Raji (cell line): ENCODE results near the gene KREMEN2.

ENCODE experiments used
- POLR2A ChIP-seq: IDR thresholded peaks from 2 replicates; pipeline ENCODE4 v1.6.1; 2011; ENCODE audit warnings: low read depth, low read length, control low read depth; ENCODE audit not compliant: insufficient read depth

The KREMEN2 gene

GRCh38 chr16:3013491-3013951, 49.4 kb downstream of the KREMEN2 start:
- no peak for TF ChIP-seq POLR2A

DNA sequence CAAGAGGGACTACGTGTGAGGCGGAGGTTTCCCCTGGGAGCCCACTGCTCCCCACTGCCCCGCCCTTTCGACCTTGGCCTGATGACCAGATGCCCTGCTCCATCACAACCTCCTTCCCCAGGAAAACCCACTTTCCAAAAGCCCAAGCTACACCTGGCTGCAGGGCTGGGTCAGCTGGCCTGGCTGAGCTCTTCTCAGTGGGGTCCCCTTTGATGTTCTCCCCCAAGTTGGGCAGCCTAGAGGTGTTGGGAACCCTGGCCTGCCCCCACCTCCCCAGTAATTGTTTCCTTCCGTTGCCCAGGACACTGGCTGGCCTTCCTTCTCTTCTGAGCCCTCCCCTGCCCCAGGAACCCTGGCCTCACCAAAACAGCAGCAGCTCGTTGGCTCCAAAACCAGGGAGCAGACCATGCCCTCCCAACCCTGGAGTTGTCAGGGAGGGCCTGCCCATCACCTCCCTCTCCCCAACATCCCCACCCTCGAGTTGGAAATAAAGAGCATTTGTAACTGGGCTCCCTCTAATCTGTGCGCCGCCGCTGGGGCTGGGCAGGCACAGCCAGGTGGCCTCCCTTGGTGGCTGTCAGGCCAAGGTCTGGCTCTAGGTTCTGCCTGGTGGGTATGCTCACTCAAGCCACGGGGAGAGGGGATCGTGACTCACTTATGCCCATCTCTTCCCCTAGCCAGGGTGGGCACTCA, 50.1 kb downstream of the KREMEN2 start:
- TF ChIP-seq POLR2A = no peak

- no peak for TF ChIP-seq POLR2A
Observed at GRCh38 chr16:3014971-3015370, 50.9 kb downstream of the KREMEN2 start.

- TF ChIP-seq POLR2A = no peak
Observed at GRCh38 chr16:3015865-3016521, 51.9 kb downstream of the KREMEN2 start.

DNA sequence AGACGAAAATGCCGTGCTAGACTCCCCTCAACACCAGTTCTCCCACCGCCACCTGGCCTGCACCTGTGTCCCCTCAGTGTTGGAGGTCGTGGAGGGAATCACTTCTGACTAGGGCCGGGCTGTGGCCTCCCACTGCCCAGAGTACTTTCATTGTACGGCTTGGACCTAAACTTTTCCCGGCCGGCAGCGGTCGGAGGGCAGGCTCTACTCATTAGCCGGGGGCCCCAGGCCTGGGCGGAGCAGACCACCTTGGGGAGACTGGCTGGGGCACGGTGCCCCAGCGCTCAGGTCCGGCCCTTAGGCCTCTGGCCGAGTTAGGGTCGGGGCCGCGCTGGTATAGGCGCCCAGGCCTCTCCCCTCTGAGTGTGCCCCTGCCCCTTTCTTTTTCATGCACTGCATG, 53.3 kb downstream of the KREMEN2 start:
- no peak for TF ChIP-seq POLR2A
